GM20000 (cell line): Measurements from ENCODE around the gene SHC3.

Experiments used
- DNase-seq: peaks from one replicate; pipeline ENCODE4 v3.0.0; 2012; ENCODE audit warnings: low spot score
- CTCF ChIP-seq: IDR thresholded peaks from 2 replicates; pipeline ENCODE4 v1.5.1; 2012; ENCODE audit warnings: mild to moderate bottlenecking, control low read depth; ENCODE audit errors: extremely low read depth, missing control alignments

Gene SHC3

GRCh38 chr9:88959727-88960469 lies 218.7 kb downstream of the SHC3 start:
- TF ChIP-seq CTCF, result no peak
- DNase-seq, result no peak

- no peak for DNase-seq
- TF ChIP-seq CTCF, result no peak
Measured at GRCh38 chr9:88957526-88957925, 221.1 kb downstream of the SHC3 start.
